Measurements from ENCODE around the gene ELOVL3. TPM values are rescaled to one million over a fixed set of nuclear protein-coding genes. Genes with fewer than 3 reads are reported as not detected.

Gene ELOVL3
- total and polyA plus RNA-seq, 2 of the 13 experiments (the other 11 are each of a cell fraction or from before 2014, with no cell fraction given), result 0.58 to 0.69 TPM

DNA sequence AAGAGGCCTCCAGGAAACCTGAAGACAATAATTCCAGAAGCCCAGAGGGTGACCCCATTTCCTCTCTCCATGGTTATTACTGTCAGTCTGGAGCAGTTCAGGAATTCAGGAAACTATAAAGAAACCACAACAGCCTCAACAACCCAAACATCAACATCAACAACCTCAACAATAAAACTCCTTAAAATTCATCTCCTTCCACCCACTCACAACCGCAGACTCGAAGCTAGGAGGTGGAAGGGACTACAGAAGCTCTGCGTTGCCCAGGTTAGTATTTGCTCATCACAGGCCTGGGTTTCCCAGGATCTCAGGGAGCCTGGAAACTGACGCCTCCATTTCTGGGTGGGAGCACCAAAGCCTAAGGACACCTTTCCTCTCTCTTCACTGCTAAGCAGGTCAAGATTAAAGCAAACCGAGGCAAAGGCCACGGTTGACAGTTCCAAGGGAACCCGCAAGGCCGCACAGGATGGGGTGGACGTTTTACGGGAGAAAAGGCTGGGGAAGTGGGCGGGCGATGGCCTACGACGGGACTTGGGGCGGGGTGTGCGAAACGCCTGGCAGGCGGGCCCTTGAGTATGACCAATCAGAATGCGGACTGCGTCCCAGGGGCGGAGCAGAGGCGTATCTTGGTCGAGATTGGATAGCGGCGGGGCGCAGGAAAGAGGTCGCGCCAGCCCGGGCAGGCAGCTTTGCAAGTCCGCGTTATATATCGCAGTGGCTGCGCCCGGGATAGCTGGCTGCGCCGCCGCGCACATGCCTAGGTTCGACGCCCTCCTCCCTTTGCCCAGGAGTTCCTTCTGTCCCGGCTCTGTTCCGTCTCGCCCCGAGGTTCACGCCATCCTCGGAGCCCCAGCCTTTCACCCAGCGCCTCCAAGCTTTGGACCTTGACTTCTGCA lies at the start of gene ELOVL3 (continued):
- TF ChIP-seq ZNF446 (CRISPR knock-in tag; IDR thresholded peaks at IDR 0.05) (peak; percentile 81; the same call in 1 of the 2 replicates), PHF8 (CRISPR knock-in tag; IDR thresholded peaks at IDR 0.05) (peak; percentile 74), JARID2 (CRISPR knock-in tag; IDR thresholded peaks at IDR 0.05; ENCODE audit: insufficient replicate concordance) (no peak), DPF2 (CRISPR knock-in tag; IDR thresholded peaks at IDR 0.05; ENCODE audit: borderline replicate concordance, low read depth) (no peak), NFKBIZ (CRISPR knock-in tag; IDR thresholded peaks at IDR 0.05) (peak; percentile 67; the same call in 1 of the 2 replicates), ARID3A (IDR thresholded peaks at IDR 0.05; ENCODE audit: low read depth, low read length) (no peak), ZNF883 (CRISPR knock-in tag; IDR thresholded peaks at IDR 0.05; ENCODE audit: not compliant biosample characterization) (peak; percentile 98), RFX1 (IDR thresholded peaks at IDR 0.05) (no peak), KAT2B (IDR thresholded peaks at IDR 0.05; ENCODE audit: borderline replicate concordance, low read depth, low read length) (no peak), SAFB2 (CRISPR knock-in tag; IDR thresholded peaks at IDR 0.05; ENCODE audit: borderline replicate concordance, low read depth) (no peak), ZNF580 (CRISPR knock-in tag; IDR thresholded peaks at IDR 0.05; ENCODE audit: borderline replicate concordance, low read depth) (peak; percentile 91; the same call in 1 of the 2 replicates), ZNF276 (CRISPR knock-in tag; IDR thresholded peaks at IDR 0.05; ENCODE audit: low read depth) (peak; percentile 92), CCDC6 (CRISPR knock-in tag; IDR thresholded peaks at IDR 0.05) (peak; percentile 94), ZNF367 (CRISPR knock-in tag; IDR thresholded peaks at IDR 0.05; ENCODE audit: borderline replicate concordance) (no peak; the same call in 1 of the 2 replicates), SALL2 (CRISPR knock-in tag; IDR thresholded peaks at IDR 0.05) (peak; percentile 73), BORCS8-MEF2B (CRISPR knock-in tag; IDR thresholded peaks at IDR 0.05) (peak; percentile 92), RCOR2 (CRISPR knock-in tag; IDR thresholded peaks at IDR 0.05) (no peak), CBX1 (IDR thresholded peaks at IDR 0.05; ENCODE audit: low read depth) (no peak), NFE2 (CRISPR knock-in tag; IDR thresholded peaks at IDR 0.05) (no peak), ZNF552 (CRISPR knock-in tag; IDR thresholded peaks at IDR 0.05; ENCODE audit: borderline replicate concordance) (peak; percentile 94; the same call in 1 of the 2 replicates), MEF2D (CRISPR knock-in tag; IDR thresholded peaks at IDR 0.05) (peak; percentile 84; the same call in 1 of the 2 replicates)
- TF ChIP-seq, protein P1, sequence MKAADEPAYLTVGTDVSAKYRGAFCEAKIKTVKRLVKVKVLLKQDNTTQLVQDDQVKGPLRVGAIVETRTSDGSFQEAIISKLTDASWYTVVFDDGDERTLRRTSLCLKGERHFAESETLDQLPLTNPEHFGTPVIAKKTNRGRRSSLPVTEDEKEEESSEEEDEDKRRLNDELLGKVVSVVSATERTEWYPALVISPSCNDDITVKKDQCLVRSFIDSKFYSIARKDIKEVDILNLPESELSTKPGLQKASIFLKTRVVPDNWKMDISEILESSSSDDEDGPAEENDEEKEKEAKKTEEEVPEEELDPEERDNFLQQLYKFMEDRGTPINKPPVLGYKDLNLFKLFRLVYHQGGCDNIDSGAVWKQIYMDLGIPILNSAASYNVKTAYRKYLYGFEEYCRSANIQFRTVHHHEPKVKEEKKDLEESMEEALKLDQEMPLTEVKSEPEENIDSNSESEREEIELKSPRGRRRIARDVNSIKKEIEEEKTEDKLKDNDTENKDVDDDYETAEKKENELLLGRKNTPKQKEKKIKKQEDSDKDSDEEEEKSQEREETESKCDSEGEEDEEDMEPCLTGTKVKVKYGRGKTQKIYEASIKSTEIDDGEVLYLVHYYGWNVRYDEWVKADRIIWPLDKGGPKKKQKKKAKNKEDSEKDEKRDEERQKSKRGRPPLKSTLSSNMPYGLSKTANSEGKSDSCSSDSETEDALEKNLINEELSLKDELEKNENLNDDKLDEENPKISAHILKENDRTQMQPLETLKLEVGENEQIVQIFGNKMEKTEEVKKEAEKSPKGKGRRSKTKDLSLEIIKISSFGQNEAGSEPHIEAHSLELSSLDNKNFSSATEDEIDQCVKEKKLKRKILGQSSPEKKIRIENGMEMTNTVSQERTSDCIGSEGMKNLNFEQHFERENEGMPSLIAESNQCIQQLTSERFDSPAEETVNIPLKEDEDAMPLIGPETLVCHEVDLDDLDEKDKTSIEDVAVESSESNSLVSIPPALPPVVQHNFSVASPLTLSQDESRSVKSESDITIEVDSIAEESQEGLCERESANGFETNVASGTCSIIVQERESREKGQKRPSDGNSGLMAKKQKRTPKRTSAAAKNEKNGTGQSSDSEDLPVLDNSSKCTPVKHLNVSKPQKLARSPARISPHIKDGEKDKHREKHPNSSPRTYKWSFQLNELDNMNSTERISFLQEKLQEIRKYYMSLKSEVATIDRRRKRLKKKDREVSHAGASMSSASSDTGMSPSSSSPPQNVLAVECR (CRISPR knock-in tag; IDR thresholded peaks at IDR 0.05; ENCODE audit: borderline replicate concordance), result peak; percentile 74; the same call in 1 of the 2 replicates

Measured in HepG2 (cell line).